Activated B cell treated with CpG ODN at 0.5 μM for 24 hours (primary cell): Measurements from ENCODE around the gene INHBB. TPM values are rescaled to one million over a fixed set of nuclear protein-coding genes. Genes with fewer than 3 reads are reported as not detected.

Experiments
- ATAC-seq: fragments of 200-7000 bp; cut with Tn5 transposase; one replicate; pipeline ENCODE4 v1.10.0; 2021; ENCODE audit warnings: low read depth, mild to moderate bottlenecking, moderate library complexity
- CTCF ChIA-PET: fragments of 350-600 bp; sonication (Branson Sonifier 250); formaldehyde crosslinking; loops from one replicate; lab custom pipeline; 2021; ENCODE audit warnings: antibody characterized with exemption; lab: Charles Lee
- POLR2A ChIA-PET: fragments of 350-600 bp; sonication (Branson Sonifier 250); formaldehyde crosslinking; loops from one replicate; lab custom pipeline; 2021; ENCODE audit warnings: antibody characterized with exemption; lab: Charles Lee
- DNase-seq: peaks from one replicate; pipeline ENCODE4 v3.0.0; 2022
- H3K27ac Mint-ChIP-seq: one replicate; pipeline ENCODE4 v1.8.0; 2020; ENCODE audit warnings: mixed read lengths
- H3K27me3 Mint-ChIP-seq: one replicate; pipeline ENCODE4 v1.8.0; 2021; ENCODE audit warnings: mixed read lengths
- H3K36me3 Mint-ChIP-seq: one replicate; pipeline ENCODE4 v1.8.0; 2021; ENCODE audit warnings: low read depth, mixed read lengths
- H3K4me1 Mint-ChIP-seq: one replicate; pipeline ENCODE4 v1.8.0; 2021; ENCODE audit warnings: mixed read lengths
- H3K4me3 Mint-ChIP-seq: one replicate; pipeline ENCODE4 v1.8.0; 2020; ENCODE audit warnings: mild to moderate bottlenecking, mixed read lengths
- H3K9me3 Mint-ChIP-seq: one replicate; pipeline ENCODE4 v1.8.0; 2020; ENCODE audit warnings: mixed read lengths
- intact Hi-C: fragments of 100-400 bp; cut with micrococcal nuclease; formaldehyde crosslinking; loops from one replicate; pipeline ENCODE4 v1.15.1; 2024
- total RNA-seq: library from RNA; stranded (reverse); gene quantifications from 2 replicates; pipeline ENCODE4 v1.2.3, GENCODE V29; 2022
- TF ChIP-seq, protein P1 (sequence below): fragments of 200-600 bp; IDR thresholded peaks from one replicate; pipeline ENCODE4 v1.8.0; 2022; ENCODE audit warnings: antibody characterized with exemption, mild to moderate bottlenecking

INHBB gene
- total RNA-seq, 1 donor from 2014 or later, result not detected

DNA sequence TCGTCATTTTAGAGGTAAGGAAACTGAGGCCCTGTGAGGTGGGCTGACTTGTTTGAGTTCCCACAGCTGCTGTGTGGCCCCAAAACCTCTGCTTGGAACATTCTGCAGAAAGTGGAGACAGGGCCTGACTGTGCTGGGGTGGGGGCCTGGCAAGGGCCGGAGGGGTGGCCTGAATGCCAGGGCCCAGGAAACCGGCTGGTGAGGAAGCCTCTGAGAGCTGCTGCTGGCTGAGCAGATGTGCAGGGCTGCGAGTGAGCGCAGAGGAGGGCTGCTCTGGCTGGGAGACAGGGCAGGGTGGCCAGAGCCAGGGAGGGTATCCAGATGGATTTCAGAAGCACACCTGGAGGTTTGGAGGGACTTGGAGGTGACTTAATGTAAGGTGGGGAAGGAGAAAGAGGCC lies 29.9 kb upstream of the INHBB start:
- H3K4me3 Mint-ChIP-seq, result no peak overlapping the region
- H3K36me3 Mint-ChIP-seq, result no peaks in the 10 kb centered on the region
- ATAC-seq (no peak), DNase-seq (no peak)
- ChIA-PET CTCF (no interaction called here), POLR2A (interaction anchor here (0.7 kb wide), 1 partner anchor 105 kb away, joined by 6 read pairs; no protein-coding TSS in a partner anchor)
- TF ChIP-seq, protein P1, sequence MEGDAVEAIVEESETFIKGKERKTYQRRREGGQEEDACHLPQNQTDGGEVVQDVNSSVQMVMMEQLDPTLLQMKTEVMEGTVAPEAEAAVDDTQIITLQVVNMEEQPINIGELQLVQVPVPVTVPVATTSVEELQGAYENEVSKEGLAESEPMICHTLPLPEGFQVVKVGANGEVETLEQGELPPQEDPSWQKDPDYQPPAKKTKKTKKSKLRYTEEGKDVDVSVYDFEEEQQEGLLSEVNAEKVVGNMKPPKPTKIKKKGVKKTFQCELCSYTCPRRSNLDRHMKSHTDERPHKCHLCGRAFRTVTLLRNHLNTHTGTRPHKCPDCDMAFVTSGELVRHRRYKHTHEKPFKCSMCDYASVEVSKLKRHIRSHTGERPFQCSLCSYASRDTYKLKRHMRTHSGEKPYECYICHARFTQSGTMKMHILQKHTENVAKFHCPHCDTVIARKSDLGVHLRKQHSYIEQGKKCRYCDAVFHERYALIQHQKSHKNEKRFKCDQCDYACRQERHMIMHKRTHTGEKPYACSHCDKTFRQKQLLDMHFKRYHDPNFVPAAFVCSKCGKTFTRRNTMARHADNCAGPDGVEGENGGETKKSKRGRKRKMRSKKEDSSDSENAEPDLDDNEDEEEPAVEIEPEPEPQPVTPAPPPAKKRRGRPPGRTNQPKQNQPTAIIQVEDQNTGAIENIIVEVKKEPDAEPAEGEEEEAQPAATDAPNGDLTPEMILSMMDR, result no peak
- peaks cover 6% of the 10 kb centered on the region for H3K27me3 Mint-ChIP-seq
- H3K27ac Mint-ChIP-seq, result no peak overlapping the region
- intact Hi-C loops, result no loop called here
- H3K9me3 Mint-ChIP-seq, result no peaks in the 10 kb centered on the region
- H3K4me1 Mint-ChIP-seq, result peaks cover 9% of the 10 kb centered on the region

DNA sequence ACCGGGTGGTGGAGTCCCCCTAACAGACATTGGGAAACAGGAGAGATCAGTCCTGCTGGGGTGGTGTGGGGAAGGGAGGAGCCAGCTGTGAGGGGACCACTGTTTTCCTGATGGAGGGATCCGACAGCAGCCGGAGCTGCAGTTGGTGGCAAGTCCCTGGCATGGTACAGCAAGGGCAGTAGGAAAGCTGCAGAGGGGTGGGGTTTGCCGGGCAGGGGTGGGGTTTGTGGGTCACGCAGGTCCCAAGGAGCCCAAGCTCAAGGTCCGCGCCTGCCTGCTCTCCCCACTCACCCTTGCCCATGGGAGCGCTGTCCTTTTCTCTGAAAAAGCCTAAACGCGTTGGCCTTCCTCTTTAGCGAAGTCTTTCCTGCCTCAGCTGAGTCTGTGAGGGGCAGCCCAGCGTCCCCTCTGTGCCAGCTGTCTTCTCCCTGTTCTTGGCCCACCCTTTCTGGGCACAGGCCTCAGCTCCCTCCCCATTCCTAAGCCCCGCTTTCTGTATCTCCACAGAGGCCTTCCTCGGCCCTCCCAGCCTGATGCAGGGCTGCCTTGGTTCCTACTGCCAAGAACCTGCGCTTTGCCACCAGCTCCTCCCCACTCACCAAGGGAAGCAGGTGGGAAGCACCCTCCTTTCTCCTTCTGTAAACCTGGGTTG lies 29.3 kb upstream of the INHBB start:
- ChIA-PET CTCF (no interaction called here), POLR2A (interaction anchor here (0.7 kb wide), 1 partner anchor 105 kb away, joined by 6 read pairs; no protein-coding TSS in a partner anchor)
- intact Hi-C loops, result no loop called here
- no peak for ATAC-seq
- Mint-ChIP-seq H3K27me3 (peaks cover 8% of the 10 kb centered on the region), H3K36me3 (no peaks in the 10 kb centered on the region), H3K4me1 (peaks cover 9% of the 10 kb centered on the region), H3K4me3 (no peak overlapping the region), H3K9me3 (no peaks in the 10 kb centered on the region), H3K27ac (no peak overlapping the region)
- no peak for DNase-seq
- TF ChIP-seq, protein P1, result no peak

DNA sequence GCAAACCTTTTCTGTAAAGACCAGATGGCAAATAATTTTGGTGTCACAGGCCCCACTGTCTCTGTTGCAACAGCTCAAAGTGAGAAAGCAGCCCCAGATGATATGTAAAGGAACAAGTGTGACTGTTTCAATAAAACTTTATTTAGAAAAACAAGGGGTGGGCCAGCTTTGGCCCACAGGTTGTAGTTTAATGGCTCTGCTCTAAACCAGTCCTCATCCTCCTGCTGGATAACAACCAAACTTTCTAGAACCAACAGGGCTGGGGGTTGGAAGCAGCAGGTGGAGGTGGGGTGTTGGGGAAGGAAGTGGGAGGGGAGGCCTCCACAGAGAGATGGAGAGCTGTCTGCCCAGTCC lies 28.8 kb upstream of the INHBB start:
- CTCF ChIA-PET, result no interaction called here
- intact Hi-C loops, result no loop called here

DNA sequence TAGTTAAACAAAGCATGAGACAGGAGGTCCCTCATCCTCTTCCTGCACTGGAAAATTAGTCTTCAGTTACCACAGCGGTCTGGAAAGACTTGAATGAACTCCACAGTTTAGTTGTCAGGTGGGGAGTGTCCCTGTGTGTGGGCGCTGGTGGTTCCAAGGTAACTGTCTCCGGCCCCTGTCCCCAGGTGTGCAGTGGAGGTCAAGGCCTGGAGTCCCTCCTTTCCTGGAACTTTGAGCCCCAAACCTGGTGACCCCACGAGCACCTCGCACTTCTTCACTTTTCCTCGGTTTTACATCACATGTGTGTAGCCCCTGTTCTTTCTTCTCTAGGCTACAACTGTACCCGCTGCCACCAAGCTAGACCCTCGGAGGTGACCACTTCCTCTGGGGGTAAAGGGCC lies 28.0 kb upstream of the INHBB start:
- Mint-ChIP-seq H3K36me3 (no peaks in the 10 kb centered on the region), H3K4me3 (no peak overlapping the region), H3K4me1 (peaks cover 6% of the 10 kb centered on the region), H3K27ac (no peak overlapping the region), H3K27me3 (peaks cover 10% of the 10 kb centered on the region), H3K9me3 (no peaks in the 10 kb centered on the region)
- ATAC-seq, result no peak
- TF ChIP-seq, protein P1, result no peak
- ChIA-PET CTCF (no interaction called here), POLR2A (no interaction called here)
- DNase-seq, result no peak
- intact Hi-C loops, result no loop called here

More for the DNA sequence above, 28.8 kb upstream of the INHBB start:
- POLR2A ChIA-PET, result no interaction called here
- ATAC-seq, result no peak
- Mint-ChIP-seq H3K4me3 (no peak overlapping the region), H3K27ac (no peak overlapping the region), H3K4me1 (peaks cover 9% of the 10 kb centered on the region), H3K27me3 (peaks cover 8% of the 10 kb centered on the region), H3K36me3 (no peaks in the 10 kb centered on the region), H3K9me3 (no peaks in the 10 kb centered on the region)
- TF ChIP-seq, protein P1, result no peak
- DNase-seq, result no peak

DNA sequence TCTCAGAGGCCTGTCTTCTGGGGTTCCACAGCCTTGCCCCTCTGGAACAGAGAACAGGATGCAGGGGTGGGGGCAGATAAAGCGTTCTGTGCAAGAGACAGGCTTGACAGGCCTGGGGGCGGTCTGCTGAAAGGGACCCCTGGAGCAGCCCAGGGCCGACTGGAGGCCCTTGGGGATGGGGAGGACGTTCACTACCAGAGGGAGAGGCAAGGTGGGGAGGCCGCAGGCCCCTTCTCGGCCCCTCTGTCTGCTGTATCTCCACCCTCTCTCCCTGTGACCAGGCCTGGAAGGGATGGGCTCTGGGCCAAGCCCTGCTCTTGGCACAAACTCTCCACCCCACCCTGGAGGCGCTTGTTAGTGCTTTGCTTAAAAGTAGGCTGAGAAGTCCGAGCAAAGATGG lies 27.3 kb upstream of the INHBB start:
- TF ChIP-seq, protein P1, result no peak
- CTCF ChIA-PET, result no interaction called here
- no peaks in the 10 kb centered on the region for H3K4me1 Mint-ChIP-seq

More for the DNA sequence above, 27.3 kb upstream of the INHBB start:
- Mint-ChIP-seq H3K36me3 (no peaks in the 10 kb centered on the region), H3K4me3 (no peak overlapping the region), H3K9me3 (no peaks in the 10 kb centered on the region), H3K27ac (no peak overlapping the region), H3K27me3 (peaks cover 10% of the 10 kb centered on the region)
- POLR2A ChIA-PET, result no interaction called here
- intact Hi-C loops, result no loop called here
- no peak for ATAC-seq
- no peak for DNase-seq
